ENCODE measurements around the gene SLC7A1. TPM values are rescaled to one million over a fixed set of nuclear protein-coding genes. Genes with fewer than 3 reads are reported as not detected.

Gene SLC7A1
- total RNA-seq, 1 donor: 28.1 TPM

DNA sequence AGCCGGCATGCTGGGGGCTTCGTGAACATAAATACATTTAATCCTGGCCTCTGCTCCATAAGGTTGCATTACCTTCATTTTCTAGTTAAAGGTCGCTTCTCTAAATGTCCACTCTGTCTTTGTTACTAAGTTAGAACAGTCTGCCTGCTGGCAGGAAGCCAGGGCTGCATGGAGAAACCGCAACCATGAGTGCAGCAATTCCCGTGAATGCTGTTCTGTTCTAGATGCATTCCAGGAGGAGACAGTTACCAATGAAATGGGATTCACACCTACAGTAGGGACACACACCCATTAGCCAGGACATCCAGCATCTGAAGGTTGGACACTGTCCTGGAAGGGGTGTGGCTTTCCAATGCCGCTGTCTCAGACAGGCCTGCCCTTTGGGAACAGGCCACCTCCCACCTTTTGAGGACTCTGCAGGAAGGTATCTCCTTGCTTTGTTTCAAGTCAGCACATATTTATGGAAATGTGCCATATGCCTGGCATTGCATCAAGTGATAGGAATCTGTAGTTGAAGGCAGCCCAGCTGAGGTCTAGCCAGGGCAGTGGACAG lies 129.7 kb downstream of the SLC7A1 start:
- no peak overlapping the region for H3K4me3 ChIP-seq (ENCODE audit: low read depth, low read length)
- DNase-seq (ENCODE audit: low read depth): peak; percentile 63
- TF ChIP-seq, protein P1, sequence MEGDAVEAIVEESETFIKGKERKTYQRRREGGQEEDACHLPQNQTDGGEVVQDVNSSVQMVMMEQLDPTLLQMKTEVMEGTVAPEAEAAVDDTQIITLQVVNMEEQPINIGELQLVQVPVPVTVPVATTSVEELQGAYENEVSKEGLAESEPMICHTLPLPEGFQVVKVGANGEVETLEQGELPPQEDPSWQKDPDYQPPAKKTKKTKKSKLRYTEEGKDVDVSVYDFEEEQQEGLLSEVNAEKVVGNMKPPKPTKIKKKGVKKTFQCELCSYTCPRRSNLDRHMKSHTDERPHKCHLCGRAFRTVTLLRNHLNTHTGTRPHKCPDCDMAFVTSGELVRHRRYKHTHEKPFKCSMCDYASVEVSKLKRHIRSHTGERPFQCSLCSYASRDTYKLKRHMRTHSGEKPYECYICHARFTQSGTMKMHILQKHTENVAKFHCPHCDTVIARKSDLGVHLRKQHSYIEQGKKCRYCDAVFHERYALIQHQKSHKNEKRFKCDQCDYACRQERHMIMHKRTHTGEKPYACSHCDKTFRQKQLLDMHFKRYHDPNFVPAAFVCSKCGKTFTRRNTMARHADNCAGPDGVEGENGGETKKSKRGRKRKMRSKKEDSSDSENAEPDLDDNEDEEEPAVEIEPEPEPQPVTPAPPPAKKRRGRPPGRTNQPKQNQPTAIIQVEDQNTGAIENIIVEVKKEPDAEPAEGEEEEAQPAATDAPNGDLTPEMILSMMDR (IDR thresholded peaks at IDR 0.05; ENCODE audit: insufficient read depth, low read depth, low read length): no peak

DNA sequence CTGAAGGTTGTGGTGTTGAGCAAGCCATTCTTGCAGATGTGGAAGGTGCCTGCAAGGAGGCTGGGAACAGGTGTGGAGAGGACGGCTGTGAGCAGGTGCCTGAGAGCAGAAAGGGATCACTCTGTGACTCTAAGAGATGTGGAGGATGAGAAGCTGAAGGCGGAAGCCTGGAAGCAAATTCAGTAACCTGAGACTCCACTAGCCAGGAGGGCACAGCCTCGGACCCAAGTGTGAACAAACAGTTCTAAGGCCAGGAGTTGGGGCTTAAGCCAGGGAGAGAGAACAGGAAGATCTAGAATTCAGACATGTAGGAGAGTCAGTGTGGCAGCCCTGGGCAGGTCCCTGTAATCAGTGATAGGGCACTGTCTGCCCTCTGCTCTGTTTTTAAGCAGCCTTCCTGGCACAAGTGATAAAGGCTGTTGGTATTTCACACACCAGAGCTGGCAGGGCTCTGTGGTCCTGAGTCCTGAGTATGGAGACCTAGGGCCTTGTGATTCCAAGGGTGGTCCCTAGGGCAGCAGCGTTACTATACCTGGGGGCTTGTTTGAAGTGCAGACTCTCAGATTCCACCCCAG lies 131.3 kb downstream of the SLC7A1 start:
- no peak overlapping the region for H3K4me3 ChIP-seq (ENCODE audit: low read depth, low read length)
- TF ChIP-seq, protein P1 (IDR thresholded peaks at IDR 0.05; ENCODE audit: insufficient read depth, low read depth, low read length): no peak
- no peak for DNase-seq (ENCODE audit: low read depth)

DNA sequence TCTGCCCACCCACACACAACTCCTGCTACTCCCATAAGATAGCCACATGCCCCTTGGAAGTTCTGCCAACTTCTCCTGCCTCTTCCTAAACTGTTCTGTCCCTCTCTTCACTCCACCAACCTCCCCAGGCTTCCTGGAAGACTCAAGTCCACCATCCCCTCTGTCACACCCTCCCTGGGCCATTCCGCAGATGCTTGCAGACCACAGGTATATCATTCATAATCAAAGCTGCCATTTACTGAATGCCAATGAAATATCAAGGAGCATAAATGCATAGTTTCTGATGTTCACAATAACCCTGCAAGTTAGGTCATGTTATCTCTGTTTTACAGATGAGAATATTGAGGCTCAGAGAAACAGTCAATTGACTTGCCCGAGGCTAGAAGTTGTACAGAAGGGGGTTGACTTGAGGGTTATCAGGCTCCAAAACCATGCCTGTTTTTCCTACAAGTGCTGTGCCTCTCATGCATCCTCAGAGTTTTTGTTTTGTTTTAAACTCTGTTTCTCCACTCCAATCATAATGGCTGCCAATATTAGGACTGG lies 135.6 kb downstream of the SLC7A1 start:
- TF ChIP-seq, protein P1 (IDR thresholded peaks at IDR 0.05; ENCODE audit: insufficient read depth, low read depth, low read length): no peak
- no peak for DNase-seq (ENCODE audit: low read depth)

More for the DNA sequence above, 135.6 kb downstream of the SLC7A1 start:
- H3K4me3 ChIP-seq (ENCODE audit: low read depth, low read length): no peak overlapping the region

All from fibroblast of villous mesenchyme (primary cell).